ENCODE measurements around the gene GNG10. TPM values are rescaled to one million over a fixed set of nuclear protein-coding genes. Genes with fewer than 3 reads are reported as not detected.
A peak's percentile ranks its signal among the peaks of the same experiment; 100 is the strongest.
"Not testable (repeated sequence)": the region's sequence is repeated elsewhere in the genome, so short reads cannot be mapped to it uniquely, and the experiment has no call there.

GNG10 gene
- total RNA-seq, result 54.4 and 64.1 TPM in 2 replicates
- 109 and 129 TPM in 2 replicates for polyA plus RNA-seq
- polyA plus RNA-seq (2012), result 80.1 and 92.7 TPM in 2 replicates
- 7.1 and 12.7 TPM in 2 replicates for polyA minus RNA-seq (ENCODE audit: low replicate concordance)

- Histone ChIP-seq H4K20me1 (ENCODE audit: control insufficient read depth, extremely low read depth, insufficient read depth, low read length) (no peaks in the 10 kb centered on the region), H3K9me3 (ENCODE audit: control insufficient read depth, insufficient read depth, low read depth, low read length) (no peaks in the 10 kb centered on the region), H3K4me2 (ENCODE audit: extremely low read depth, insufficient read depth, low read length) (peak within 1 kb of the TSS; percentile 94), H3K9ac (ENCODE audit: insufficient read depth, low read length) (peak within 1 kb of the TSS; percentile 65), H3K27ac (ENCODE audit: insufficient read depth, low read length) (peak within 1 kb of the TSS; percentile 69), H3K4me3 (replicated peaks in 1 of 4; ENCODE audit: control extremely low read depth in 1 of 4, insufficient read depth in 1 of 4, low read depth in 3 of 4, low read length in 4 of 4) (peak within 1 kb of the TSS; percentile 64 to 87 (median 68)), H2AFZ (ENCODE audit: low read length) (peak within 1 kb of the TSS; percentile 81), H3K79me2 (ENCODE audit: control insufficient read depth, insufficient read depth, low read length) (peaks cover 28% of the 10 kb centered on the region), H3K36me3 (ENCODE audit: control insufficient read depth, insufficient read depth, low read length) (no peaks in the 10 kb centered on the region), H3K27me3 (ENCODE audit: control insufficient read depth, insufficient read depth, low read length) (no peaks in the 10 kb centered on the region), H3K4me1 (ENCODE audit: control insufficient read depth, extremely low read depth, insufficient read depth, low read length) (no peaks in the 10 kb centered on the region)
- DNase-seq (ENCODE audit: low read depth in 2 of 2), result peak; percentile 35 to 58
- TF ChIP-seq EZH2 (IDR thresholded peaks at IDR 0.05; ENCODE audit: low read length, missing control alignments) (no peak), CTCF (conservative IDR thresholded peaks at IDR 0.05 in 1 of 2, IDR thresholded peaks at IDR 0.05 in 1 of 2; ENCODE audit: low read depth in 1 of 2, low read length in 2 of 2) (no peak)
Measured at GRCh38 chr9:111661150-111661801, at the start of gene GNG10. Gene GNG10, plus strand, starts transcription at chr9:111661605. Its CDS starts 30 bp downstream, at chr9:111661635.

- no peak for DNase-seq (ENCODE audit: low read depth in 2 of 2)
- H3K36me3 ChIP-seq (ENCODE audit: control insufficient read depth, insufficient read depth, low read length), result no peaks in the 10 kb centered on the region
- H3K79me2 ChIP-seq (ENCODE audit: control insufficient read depth, insufficient read depth, low read length), result no peaks in the 10 kb centered on the region
- H2AFZ ChIP-seq (ENCODE audit: low read length), result no peak overlapping the region
- TF ChIP-seq CTCF (conservative IDR thresholded peaks at IDR 0.05 in 1 of 2, IDR thresholded peaks at IDR 0.05 in 1 of 2; ENCODE audit: low read depth in 1 of 2, low read length in 2 of 2) (no peak), EZH2 (IDR thresholded peaks at IDR 0.05; ENCODE audit: low read length, missing control alignments) (no peak)
- H3K27ac ChIP-seq (ENCODE audit: insufficient read depth, low read length), result no peak overlapping the region
- no peak overlapping the region for H3K4me2 ChIP-seq (ENCODE audit: extremely low read depth, insufficient read depth, low read length)
- H3K27me3 ChIP-seq (ENCODE audit: control insufficient read depth, insufficient read depth, low read length), result peaks cover 14% of the 10 kb centered on the region
- H4K20me1 ChIP-seq (ENCODE audit: control insufficient read depth, extremely low read depth, insufficient read depth, low read length), result no peaks in the 10 kb centered on the region
- H3K4me3 ChIP-seq (replicated peaks in 1 of 4; ENCODE audit: control extremely low read depth in 1 of 4, insufficient read depth in 1 of 4, low read depth in 3 of 4, low read length in 4 of 4), result no peak overlapping the region
- H3K9ac ChIP-seq (ENCODE audit: insufficient read depth, low read length), result no peak overlapping the region
- no peaks in the 10 kb centered on the region for H3K4me1 ChIP-seq (ENCODE audit: control insufficient read depth, extremely low read depth, insufficient read depth, low read length)
- H3K9me3 ChIP-seq (ENCODE audit: control insufficient read depth, insufficient read depth, low read depth, low read length), result no peaks in the 10 kb centered on the region
Measured at GRCh38 chr9:111613436-111614040, 47.9 kb upstream of the GNG10 start.

- Histone ChIP-seq H4K20me1 (ENCODE audit: control insufficient read depth, extremely low read depth, insufficient read depth, low read length) (no peaks in the 10 kb centered on the region), H3K4me2 (ENCODE audit: extremely low read depth, insufficient read depth, low read length) (no peak overlapping the region), H3K4me3 (replicated peaks in 1 of 4; ENCODE audit: control extremely low read depth in 1 of 4, insufficient read depth in 1 of 4, low read depth in 3 of 4, low read length in 4 of 4) (no peak overlapping the region), H3K27ac (ENCODE audit: insufficient read depth, low read length) (no peak overlapping the region), H3K9ac (ENCODE audit: insufficient read depth, low read length) (no peak overlapping the region), H3K27me3 (ENCODE audit: control insufficient read depth, insufficient read depth, low read length) (peaks cover 9% of the 10 kb centered on the region), H3K79me2 (ENCODE audit: control insufficient read depth, insufficient read depth, low read length) (no peaks in the 10 kb centered on the region), H3K4me1 (ENCODE audit: control insufficient read depth, extremely low read depth, insufficient read depth, low read length) (no peaks in the 10 kb centered on the region), H3K36me3 (ENCODE audit: control insufficient read depth, insufficient read depth, low read length) (no peaks in the 10 kb centered on the region), H3K9me3 (ENCODE audit: control insufficient read depth, insufficient read depth, low read depth, low read length) (no peaks in the 10 kb centered on the region), H2AFZ (ENCODE audit: low read length) (no peak overlapping the region)
- DNase-seq (ENCODE audit: low read depth in 2 of 2), result peak in 1 of 2 donors; percentile 43
- TF ChIP-seq CTCF (conservative IDR thresholded peaks at IDR 0.05 in 1 of 2, IDR thresholded peaks at IDR 0.05 in 1 of 2; ENCODE audit: low read depth in 1 of 2, low read length in 2 of 2) (no peak), EZH2 (IDR thresholded peaks at IDR 0.05; ENCODE audit: low read length, missing control alignments) (no peak)
Measured at GRCh38 chr9:111615928-111616327, 45.5 kb upstream of the GNG10 start.

GRCh38 chr9:111617349-111617748, 44.1 kb upstream of the GNG10 start:
- H4K20me1 ChIP-seq (ENCODE audit: control insufficient read depth, extremely low read depth, insufficient read depth, low read length); H3K4me3 ChIP-seq (replicated peaks in 1 of 4; ENCODE audit: control extremely low read depth in 1 of 4, insufficient read depth in 1 of 4, low read depth in 3 of 4, low read length in 4 of 4); H3K27me3 ChIP-seq (ENCODE audit: control insufficient read depth, insufficient read depth, low read length); H3K9me3 ChIP-seq (ENCODE audit: control insufficient read depth, insufficient read depth, low read depth, low read length); H3K27ac ChIP-seq (ENCODE audit: insufficient read depth, low read length); H2AFZ ChIP-seq (ENCODE audit: low read length); H3K9ac ChIP-seq (ENCODE audit: insufficient read depth, low read length); H3K4me2 ChIP-seq (ENCODE audit: extremely low read depth, insufficient read depth, low read length); H3K36me3 ChIP-seq (ENCODE audit: control insufficient read depth, insufficient read depth, low read length); DNase-seq (ENCODE audit: low read depth in 2 of 2); H3K79me2 ChIP-seq (ENCODE audit: control insufficient read depth, insufficient read depth, low read length); H3K4me1 ChIP-seq (ENCODE audit: control insufficient read depth, extremely low read depth, insufficient read depth, low read length): not testable (repeated sequence)
